Measurements from ENCODE around the gene AADAT.

AADAT gene

GRCh38 chr4:170090352-170091052, 746 bp upstream of the AADAT start:
- H3K27me3 ChIP-seq (ENCODE audit: control insufficient read depth in 1 of 2, insufficient read depth in 2 of 2, low read length in 2 of 2), result no peaks in the 10 kb centered on the region
- H3K4me1 ChIP-seq (ENCODE audit: control insufficient read depth, insufficient read depth, low read length), result peaks cover 12% of the 10 kb centered on the region
- H3K27ac ChIP-seq (ENCODE audit: low read length), result no peak overlapping the region
- H3K9ac ChIP-seq (ENCODE audit: low read length in 2 of 2), result peak overlapping the region; percentile 42 to 50
- H3K4me3 ChIP-seq (ENCODE audit: low read length in 2 of 2), result peak overlapping the region; percentile 89 to 96
- no peaks in the 10 kb centered on the region for H3K9me3 ChIP-seq (ENCODE audit: control insufficient read depth in 2 of 2, low read length in 2 of 2)
- no peaks in the 10 kb centered on the region for H3K36me3 ChIP-seq (ENCODE audit: control insufficient read depth in 2 of 2, insufficient read depth in 2 of 2, low read length in 2 of 2)

- H3K27ac ChIP-seq (ENCODE audit: low read length), result peak overlapping the region; percentile 2
- no peaks in the 10 kb centered on the region for H3K9me3 ChIP-seq (ENCODE audit: control insufficient read depth in 2 of 2, low read length in 2 of 2)
- H3K4me3 ChIP-seq (ENCODE audit: low read length in 2 of 2), result peak overlapping the region; percentile 89 to 96
- peaks cover 0 to 4% of the 10 kb centered on the region in 2 donors for H3K36me3 ChIP-seq (ENCODE audit: control insufficient read depth in 2 of 2, insufficient read depth in 2 of 2, low read length in 2 of 2)
- peaks cover 12% of the 10 kb centered on the region for H3K4me1 ChIP-seq (ENCODE audit: control insufficient read depth, insufficient read depth, low read length)
- no peaks in the 10 kb centered on the region for H3K27me3 ChIP-seq (ENCODE audit: control insufficient read depth in 1 of 2, insufficient read depth in 2 of 2, low read length in 2 of 2)
- peak overlapping the region; percentile 65 to 80 for H3K9ac ChIP-seq (ENCODE audit: low read length in 2 of 2)
Observed at GRCh38 chr4:170089274-170089667, 485 bp downstream of the AADAT start.

GRCh38 chr4:170088716-170089115, 1.0 kb downstream of the AADAT start:
- H3K9me3 ChIP-seq (ENCODE audit: control insufficient read depth in 2 of 2, low read length in 2 of 2), result no peaks in the 10 kb centered on the region
- H3K36me3 ChIP-seq (ENCODE audit: control insufficient read depth in 2 of 2, insufficient read depth in 2 of 2, low read length in 2 of 2), result peaks cover 0 to 4% of the 10 kb centered on the region in 2 donors
- no peak overlapping the region for H3K27ac ChIP-seq (ENCODE audit: low read length)
- H3K27me3 ChIP-seq (ENCODE audit: control insufficient read depth in 1 of 2, insufficient read depth in 2 of 2, low read length in 2 of 2), result no peaks in the 10 kb centered on the region
- peak overlapping the region; percentile 89 to 96 for H3K4me3 ChIP-seq (ENCODE audit: low read length in 2 of 2)
- peak overlapping the region in 1 of 2 donors; percentile 65 for H3K9ac ChIP-seq (ENCODE audit: low read length in 2 of 2)
- H3K4me1 ChIP-seq (ENCODE audit: control insufficient read depth, insufficient read depth, low read length), result peaks cover 12% of the 10 kb centered on the region

GRCh38 chr4:170087163-170087700, 2.5 kb downstream of the AADAT start:
- H3K4me3 ChIP-seq (ENCODE audit: low read length in 2 of 2), result no peak overlapping the region
- peaks cover 0 to 4% of the 10 kb centered on the region in 2 donors for H3K36me3 ChIP-seq (ENCODE audit: control insufficient read depth in 2 of 2, insufficient read depth in 2 of 2, low read length in 2 of 2)
- H3K4me1 ChIP-seq (ENCODE audit: control insufficient read depth, insufficient read depth, low read length), result peaks cover 12% of the 10 kb centered on the region
- no peak overlapping the region for H3K27ac ChIP-seq (ENCODE audit: low read length)
- H3K9ac ChIP-seq (ENCODE audit: low read length in 2 of 2), result no peak overlapping the region
- H3K27me3 ChIP-seq (ENCODE audit: control insufficient read depth in 1 of 2, insufficient read depth in 2 of 2, low read length in 2 of 2), result no peaks in the 10 kb centered on the region
- H3K9me3 ChIP-seq (ENCODE audit: control insufficient read depth in 2 of 2, low read length in 2 of 2), result no peaks in the 10 kb centered on the region

- H3K9me3 ChIP-seq (ENCODE audit: control insufficient read depth in 2 of 2, low read length in 2 of 2), result no peaks in the 10 kb centered on the region
- H3K4me1 ChIP-seq (ENCODE audit: control insufficient read depth, insufficient read depth, low read length), result peaks cover under 1% of the 10 kb centered on the region
- peaks cover 3 to 14% of the 10 kb centered on the region in 2 donors for H3K36me3 ChIP-seq (ENCODE audit: control insufficient read depth in 2 of 2, insufficient read depth in 2 of 2, low read length in 2 of 2)
- H3K27ac ChIP-seq (ENCODE audit: low read length), result no peak overlapping the region
- H3K4me3 ChIP-seq (ENCODE audit: low read length in 2 of 2), result no peak overlapping the region
- no peaks in the 10 kb centered on the region for H3K27me3 ChIP-seq (ENCODE audit: control insufficient read depth in 1 of 2, insufficient read depth in 2 of 2, low read length in 2 of 2)
- H3K9ac ChIP-seq (ENCODE audit: low read length in 2 of 2), result no peak overlapping the region
Observed at GRCh38 chr4:170083541-170083940, 6.2 kb downstream of the AADAT start.

- Histone ChIP-seq H3K9me3 (ENCODE audit: control insufficient read depth in 2 of 2, low read length in 2 of 2) (no peaks in the 10 kb centered on the region), H3K4me1 (ENCODE audit: control insufficient read depth, insufficient read depth, low read length) (no peaks in the 10 kb centered on the region), H3K36me3 (ENCODE audit: control insufficient read depth in 2 of 2, insufficient read depth in 2 of 2, low read length in 2 of 2) (peaks cover 3 to 22% of the 10 kb centered on the region in 2 donors), H3K9ac (ENCODE audit: low read length in 2 of 2) (no peak overlapping the region), H3K27me3 (ENCODE audit: control insufficient read depth in 1 of 2, insufficient read depth in 2 of 2, low read length in 2 of 2) (no peaks in the 10 kb centered on the region), H3K27ac (ENCODE audit: low read length) (no peak overlapping the region), H3K4me3 (ENCODE audit: low read length in 2 of 2) (no peak overlapping the region)
Observed at GRCh38 chr4:170080496-170080895, 9.3 kb downstream of the AADAT start.

- Histone ChIP-seq H3K9ac (ENCODE audit: low read length in 2 of 2) (no peak overlapping the region), H3K36me3 (ENCODE audit: control insufficient read depth in 2 of 2, insufficient read depth in 2 of 2, low read length in 2 of 2) (peaks cover 3 to 22% of the 10 kb centered on the region in 2 donors), H3K27ac (ENCODE audit: low read length) (no peak overlapping the region), H3K9me3 (ENCODE audit: control insufficient read depth in 2 of 2, low read length in 2 of 2) (no peaks in the 10 kb centered on the region), H3K4me3 (ENCODE audit: low read length in 2 of 2) (no peak overlapping the region), H3K27me3 (ENCODE audit: control insufficient read depth in 1 of 2, insufficient read depth in 2 of 2, low read length in 2 of 2) (no peaks in the 10 kb centered on the region), H3K4me1 (ENCODE audit: control insufficient read depth, insufficient read depth, low read length) (no peaks in the 10 kb centered on the region)
Observed at GRCh38 chr4:170079981-170080380, 9.8 kb downstream of the AADAT start.

GRCh38 chr4:170071196-170071595, 18.6 kb downstream of the AADAT start:
- Histone ChIP-seq H3K4me3 (ENCODE audit: low read length in 2 of 2) (no peak overlapping the region), H3K27me3 (ENCODE audit: control insufficient read depth in 1 of 2, insufficient read depth in 2 of 2, low read length in 2 of 2) (no peaks in the 10 kb centered on the region), H3K27ac (ENCODE audit: low read length) (no peak overlapping the region), H3K9me3 (ENCODE audit: control insufficient read depth in 2 of 2, low read length in 2 of 2) (no peaks in the 10 kb centered on the region), H3K36me3 (ENCODE audit: control insufficient read depth in 2 of 2, insufficient read depth in 2 of 2, low read length in 2 of 2) (peaks cover 4 to 15% of the 10 kb centered on the region in 2 donors), H3K4me1 (ENCODE audit: control insufficient read depth, insufficient read depth, low read length) (no peaks in the 10 kb centered on the region), H3K9ac (ENCODE audit: low read length in 2 of 2) (no peak overlapping the region)

- H3K27ac ChIP-seq (ENCODE audit: low read length), result no peak overlapping the region
- H3K4me1 ChIP-seq (ENCODE audit: control insufficient read depth, insufficient read depth, low read length), result no peaks in the 10 kb centered on the region
- H3K9ac ChIP-seq (ENCODE audit: low read length in 2 of 2), result no peak overlapping the region
- no peaks in the 10 kb centered on the region for H3K27me3 ChIP-seq (ENCODE audit: control insufficient read depth in 1 of 2, insufficient read depth in 2 of 2, low read length in 2 of 2)
- no peaks in the 10 kb centered on the region for H3K9me3 ChIP-seq (ENCODE audit: control insufficient read depth in 2 of 2, low read length in 2 of 2)
- no peak overlapping the region for H3K4me3 ChIP-seq (ENCODE audit: low read length in 2 of 2)
- H3K36me3 ChIP-seq (ENCODE audit: control insufficient read depth in 2 of 2, insufficient read depth in 2 of 2, low read length in 2 of 2), result peaks cover 4 to 15% of the 10 kb centered on the region in 2 donors
Observed at GRCh38 chr4:170068438-170069128, 21.2 kb downstream of the AADAT start.

- no peak overlapping the region for H3K27ac ChIP-seq (ENCODE audit: low read length)
- peaks cover 3 to 8% of the 10 kb centered on the region in 2 donors for H3K36me3 ChIP-seq (ENCODE audit: control insufficient read depth in 2 of 2, insufficient read depth in 2 of 2, low read length in 2 of 2)
- H3K9me3 ChIP-seq (ENCODE audit: control insufficient read depth in 2 of 2, low read length in 2 of 2), result no peaks in the 10 kb centered on the region
- H3K4me3 ChIP-seq (ENCODE audit: low read length in 2 of 2), result no peak overlapping the region
- H3K4me1 ChIP-seq (ENCODE audit: control insufficient read depth, insufficient read depth, low read length), result no peaks in the 10 kb centered on the region
- H3K27me3 ChIP-seq (ENCODE audit: control insufficient read depth in 1 of 2, insufficient read depth in 2 of 2, low read length in 2 of 2), result no peaks in the 10 kb centered on the region
- no peak overlapping the region for H3K9ac ChIP-seq (ENCODE audit: low read length in 2 of 2)
Observed at GRCh38 chr4:170059421-170059820, 30.3 kb downstream of the AADAT start.

- Histone ChIP-seq H3K9ac (ENCODE audit: low read length in 2 of 2) (no peak overlapping the region), H3K4me1 (ENCODE audit: control insufficient read depth, insufficient read depth, low read length) (no peaks in the 10 kb centered on the region), H3K27ac (ENCODE audit: low read length) (no peak overlapping the region), H3K27me3 (ENCODE audit: control insufficient read depth in 1 of 2, insufficient read depth in 2 of 2, low read length in 2 of 2) (no peaks in the 10 kb centered on the region), H3K36me3 (ENCODE audit: control insufficient read depth in 2 of 2, insufficient read depth in 2 of 2, low read length in 2 of 2) (peaks cover 3 to 8% of the 10 kb centered on the region in 2 donors), H3K4me3 (ENCODE audit: low read length in 2 of 2) (no peak overlapping the region), H3K9me3 (ENCODE audit: control insufficient read depth in 2 of 2, low read length in 2 of 2) (no peaks in the 10 kb centered on the region)
Observed at GRCh38 chr4:170058826-170059225, 30.9 kb downstream of the AADAT start.
